GM12878 (cell line): ENCODE measurements around the gene BEST1.

ENCODE experiments used
- CEBPB ChIP-seq, 2 experiments: fragments of 150-350 bp in 1 of 2; IDR thresholded peaks; 2 replicates each; pipeline ENCODE4 v1.6.1; 2012 to 2014; ENCODE audit warnings: low read depth in 2 of 2, low read length in 2 of 2, borderline replicate concordance in 1 of 2, inconsistent platforms in 1 of 2
- GABPA ChIP-seq: IDR thresholded peaks from 2 replicates; pipeline ENCODE4 v1.6.1; 2014; ENCODE audit warnings: antibody characterized with exemption, low read depth, mild to moderate bottlenecking, inconsistent platforms
- NR2C2 ChIP-seq: IDR thresholded peaks from 2 replicates; pipeline ENCODE4 v1.6.1; 2011; ENCODE audit warnings: borderline replicate concordance, low read depth; ENCODE audit not compliant: control insufficient read depth, insufficient read length
- POLR2AphosphoS5 ChIP-seq: IDR thresholded peaks from 2 replicates; pipeline ENCODE4 v1.6.1; 2011; ENCODE audit warnings: mild to moderate bottlenecking, low read length, inconsistent platforms
- RAD21 ChIP-seq: IDR thresholded peaks from 2 replicates; pipeline ENCODE4 v1.6.1; 2011; ENCODE audit warnings: mild to moderate bottlenecking, low read depth, low read length, moderate library complexity; ENCODE audit not compliant: insufficient read depth
- TAF1 ChIP-seq: IDR thresholded peaks from 2 replicates; pipeline ENCODE4 v1.6.1; 2011; ENCODE audit warnings: mild to moderate bottlenecking, low read depth, low read length, borderline replicate concordance
- TF ChIP-seq, protein P1 (sequence below): fragments of 450-650 bp; formaldehyde crosslinking; IDR thresholded peaks from 2 replicates; pipeline ENCODE4 v1.4.0; 2020; ENCODE audit warnings: mild to moderate bottlenecking, moderate library complexity
- TF ChIP-seq, protein P2 (sequence below), 3 experiments: IDR thresholded peaks in 2 of 3; conservative IDR thresholded peaks in 1 of 3; 2 replicates each; pipeline ENCODE4 v1.5.1; 2011; ENCODE audit warnings: low read depth in 3 of 3, low read length in 3 of 3, mild to moderate bottlenecking in 3 of 3, control low read depth in 2 of 3, moderate library complexity in 2 of 3, inconsistent platforms in 1 of 3, mixed read lengths in 1 of 3; ENCODE audit not compliant: control insufficient read depth in 2 of 3, insufficient read depth in 1 of 3; ENCODE audit errors: extremely low read depth in 1 of 3

DNA sequence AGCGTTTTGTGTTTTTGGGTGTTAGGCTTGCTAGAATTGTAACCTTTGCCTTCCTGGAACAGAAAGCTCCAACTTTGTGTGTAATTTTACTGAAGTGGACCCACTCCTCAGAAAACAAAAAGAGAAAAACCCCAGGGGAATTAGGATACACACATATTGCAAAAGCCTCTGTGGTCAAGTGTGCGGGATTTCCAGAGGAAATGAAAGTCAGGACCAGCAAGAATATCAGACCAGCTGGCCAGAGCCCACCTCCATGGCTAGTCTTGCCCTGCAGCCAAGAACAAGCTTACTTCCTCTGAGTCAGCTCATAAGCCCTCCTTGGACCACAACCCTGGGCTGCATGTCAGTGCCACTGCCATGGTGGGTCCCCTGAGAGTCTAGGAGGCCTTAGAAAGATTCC is 54.3 kb downstream of the BEST1 start:
- no peak for TF ChIP-seq GABPA
- TF ChIP-seq, protein P1, sequence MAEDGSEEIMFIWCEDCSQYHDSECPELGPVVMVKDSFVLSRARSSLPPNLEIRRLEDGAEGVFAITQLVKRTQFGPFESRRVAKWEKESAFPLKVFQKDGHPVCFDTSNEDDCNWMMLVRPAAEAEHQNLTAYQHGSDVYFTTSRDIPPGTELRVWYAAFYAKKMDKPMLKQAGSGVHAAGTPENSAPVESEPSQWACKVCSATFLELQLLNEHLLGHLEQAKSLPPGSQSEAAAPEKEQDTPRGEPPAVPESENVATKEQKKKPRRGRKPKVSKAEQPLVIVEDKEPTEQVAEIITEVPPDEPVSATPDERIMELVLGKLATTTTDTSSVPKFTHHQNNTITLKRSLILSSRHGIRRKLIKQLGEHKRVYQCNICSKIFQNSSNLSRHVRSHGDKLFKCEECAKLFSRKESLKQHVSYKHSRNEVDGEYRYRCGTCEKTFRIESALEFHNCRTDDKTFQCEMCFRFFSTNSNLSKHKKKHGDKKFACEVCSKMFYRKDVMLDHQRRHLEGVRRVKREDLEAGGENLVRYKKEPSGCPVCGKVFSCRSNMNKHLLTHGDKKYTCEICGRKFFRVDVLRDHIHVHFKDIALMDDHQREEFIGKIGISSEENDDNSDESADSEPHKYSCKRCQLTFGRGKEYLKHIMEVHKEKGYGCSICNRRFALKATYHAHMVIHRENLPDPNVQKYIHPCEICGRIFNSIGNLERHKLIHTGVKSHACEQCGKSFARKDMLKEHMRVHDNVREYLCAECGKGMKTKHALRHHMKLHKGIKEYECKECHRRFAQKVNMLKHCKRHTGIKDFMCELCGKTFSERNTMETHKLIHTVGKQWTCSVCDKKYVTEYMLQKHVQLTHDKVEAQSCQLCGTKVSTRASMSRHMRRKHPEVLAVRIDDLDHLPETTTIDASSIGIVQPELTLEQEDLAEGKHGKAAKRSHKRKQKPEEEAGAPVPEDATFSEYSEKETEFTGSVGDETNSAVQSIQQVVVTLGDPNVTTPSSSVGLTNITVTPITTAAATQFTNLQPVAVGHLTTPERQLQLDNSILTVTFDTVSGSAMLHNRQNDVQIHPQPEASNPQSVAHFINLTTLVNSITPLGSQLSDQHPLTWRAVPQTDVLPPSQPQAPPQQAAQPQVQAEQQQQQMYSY (CRISPR knock-in tag): no peak
- TF ChIP-seq NR2C2: no peak
- TF ChIP-seq POLR2AphosphoS5: no peak
- TF ChIP-seq, protein P2, sequence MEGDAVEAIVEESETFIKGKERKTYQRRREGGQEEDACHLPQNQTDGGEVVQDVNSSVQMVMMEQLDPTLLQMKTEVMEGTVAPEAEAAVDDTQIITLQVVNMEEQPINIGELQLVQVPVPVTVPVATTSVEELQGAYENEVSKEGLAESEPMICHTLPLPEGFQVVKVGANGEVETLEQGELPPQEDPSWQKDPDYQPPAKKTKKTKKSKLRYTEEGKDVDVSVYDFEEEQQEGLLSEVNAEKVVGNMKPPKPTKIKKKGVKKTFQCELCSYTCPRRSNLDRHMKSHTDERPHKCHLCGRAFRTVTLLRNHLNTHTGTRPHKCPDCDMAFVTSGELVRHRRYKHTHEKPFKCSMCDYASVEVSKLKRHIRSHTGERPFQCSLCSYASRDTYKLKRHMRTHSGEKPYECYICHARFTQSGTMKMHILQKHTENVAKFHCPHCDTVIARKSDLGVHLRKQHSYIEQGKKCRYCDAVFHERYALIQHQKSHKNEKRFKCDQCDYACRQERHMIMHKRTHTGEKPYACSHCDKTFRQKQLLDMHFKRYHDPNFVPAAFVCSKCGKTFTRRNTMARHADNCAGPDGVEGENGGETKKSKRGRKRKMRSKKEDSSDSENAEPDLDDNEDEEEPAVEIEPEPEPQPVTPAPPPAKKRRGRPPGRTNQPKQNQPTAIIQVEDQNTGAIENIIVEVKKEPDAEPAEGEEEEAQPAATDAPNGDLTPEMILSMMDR (IDR thresholded peaks at IDR 0.05 in 2 of 3, conservative IDR thresholded peaks at IDR 0.05 in 1 of 3; ENCODE audit: control insufficient read depth in 2 of 3, extremely low read depth in 1 of 3, insufficient read depth in 1 of 3, low read depth in 3 of 3, low read length in 3 of 3): no peak
- TF ChIP-seq RAD21: no peak
- TF ChIP-seq TAF1: no peak
- TF ChIP-seq CEBPB (IDR thresholded peaks at IDR 0.05; ENCODE audit: borderline replicate concordance in 1 of 2, low read depth in 2 of 2, low read length in 2 of 2): no peak
